Activated CD4-positive, alpha-beta memory T cell treated with anti-CD3 and anti-CD28 coated beads for 36 hours (primary cell): ENCODE data around the gene CCL4L2. TPM values are rescaled to one million over a fixed set of nuclear protein-coding genes. Genes with fewer than 3 reads are reported as not detected.
A peak's percentile ranks its signal among the peaks of the same experiment; 100 is the strongest.
"Not testable (repeated sequence)": the region's sequence is repeated elsewhere in the genome, so short reads cannot be mapped to it uniquely, and the experiment has no call there.

Experiments
- CTCF ChIA-PET: fragments of 350-600 bp; sonication (Branson Sonifier 250); formaldehyde crosslinking; loops from one replicate; lab custom pipeline; 2021; ENCODE audit warnings: antibody characterized with exemption, inconsistent platforms; lab: Charles Lee
- POLR2A ChIA-PET: fragments of 350-600 bp; sonication (Branson Sonifier 250); formaldehyde crosslinking; loops from one replicate; lab custom pipeline; 2021; ENCODE audit warnings: antibody characterized with exemption; lab: Charles Lee
- DNase-seq: peaks from one replicate; pipeline ENCODE4 v3.0.0-alpha.2; 2020
- H3K27ac Mint-ChIP-seq: one replicate; pipeline ENCODE4 v1.8.0; 2021; ENCODE audit warnings: mixed read lengths
- H3K27me3 Mint-ChIP-seq: one replicate; pipeline ENCODE4 v1.8.0; 2021; ENCODE audit warnings: mixed read lengths
- H3K36me3 Mint-ChIP-seq: one replicate; pipeline ENCODE4 v1.8.0; 2021; ENCODE audit warnings: mixed read lengths
- H3K4me1 Mint-ChIP-seq: one replicate; pipeline ENCODE4 v1.8.0; 2021; ENCODE audit warnings: low read depth, mixed read lengths
- H3K4me3 Mint-ChIP-seq: one replicate; pipeline ENCODE4 v1.8.0; 2021; ENCODE audit warnings: mild to moderate bottlenecking, mixed read lengths
- H3K9me3 Mint-ChIP-seq: one replicate; pipeline ENCODE4 v1.8.0; 2021; ENCODE audit warnings: mixed read lengths
- intact Hi-C: fragments of 100-400 bp; cut with micrococcal nuclease; formaldehyde crosslinking; loops from one replicate; pipeline ENCODE4 v1.15.1; 2023
- total RNA-seq, 2 experiments: library from RNA; stranded (reverse); gene quantifications; one replicate each; pipeline ENCODE4 v1.2.3, GENCODE V29; 2021

Gene CCL4L2
- total RNA-seq = 10 to 100 TPM; 48.9 to 58.6 TPM

- H3K9me3 Mint-ChIP-seq, H3K27ac Mint-ChIP-seq, H3K4me3 Mint-ChIP-seq, POLR2A ChIA-PET, DNase-seq, CTCF ChIA-PET, H3K36me3 Mint-ChIP-seq, H3K4me1 Mint-ChIP-seq, intact Hi-C loops: not testable (repeated sequence)
- H3K27me3 Mint-ChIP-seq = peaks cover 15% of the 10 kb centered on the region
Measured at GRCh38 chr17:36210439-36211211, at the start of gene CCL4L2. TSS of gene CCL4L2 (plus strand) at chr17:36211063.

- POLR2A ChIA-PET, CTCF ChIA-PET, H3K9me3 Mint-ChIP-seq, H3K4me1 Mint-ChIP-seq, H3K36me3 Mint-ChIP-seq, H3K4me3 Mint-ChIP-seq, DNase-seq, H3K27ac Mint-ChIP-seq, H3K27me3 Mint-ChIP-seq, intact Hi-C loops: not testable (repeated sequence)
Measured at GRCh38 chr17:36168836-36169235, 42.0 kb upstream of the CCL4L2 start.

- POLR2A ChIA-PET, H3K4me1 Mint-ChIP-seq, H3K4me3 Mint-ChIP-seq, H3K27ac Mint-ChIP-seq, H3K9me3 Mint-ChIP-seq, DNase-seq, CTCF ChIA-PET, intact Hi-C loops, H3K27me3 Mint-ChIP-seq, H3K36me3 Mint-ChIP-seq: not testable (repeated sequence)
Measured at GRCh38 chr17:36176536-36176935, 34.3 kb upstream of the CCL4L2 start, which contains the start of gene TBC1D3B. TSS of gene TBC1D3B (minus strand) at chr17:36176636. CDS start at chr17:36175050, 1,586 bp downstream.

GRCh38 chr17:36181446-36182175 lies 29.3 kb upstream of the CCL4L2 start:
- H3K4me1 Mint-ChIP-seq, H3K27ac Mint-ChIP-seq, H3K9me3 Mint-ChIP-seq, H3K36me3 Mint-ChIP-seq, CTCF ChIA-PET, H3K4me3 Mint-ChIP-seq, DNase-seq, POLR2A ChIA-PET: not testable (repeated sequence)
- H3K27me3 Mint-ChIP-seq = peaks cover 47% of the 10 kb centered on the region
- intact Hi-C loops = loop anchor here (10.0 kb wide), 1 partner anchor 67 kb away; no protein-coding TSS in a partner anchor

- Mint-ChIP-seq H3K4me3 (peak overlapping the region; percentile 29), H3K4me1 (peaks cover 4% of the 10 kb centered on the region), H3K9me3 (no peaks in the 10 kb centered on the region), H3K27ac (no peak overlapping the region), H3K27me3 (peaks cover 51% of the 10 kb centered on the region), H3K36me3 (no peaks in the 10 kb centered on the region)
- no peak for DNase-seq
- ChIA-PET CTCF (no interaction called here), POLR2A (interaction anchor here (1.4 kb wide), 1 partner anchor 11 kb away, joined by 3 read pairs; no protein-coding TSS in a partner anchor)
- intact Hi-C loops = loop anchor here (10.0 kb wide), 1 partner anchor 68 kb away; no protein-coding TSS in a partner anchor
Measured at GRCh38 chr17:36182176-36183000, 28.5 kb upstream of the CCL4L2 start.

GRCh38 chr17:36183001-36183971 lies 27.6 kb upstream of the CCL4L2 start:
- H3K4me1 Mint-ChIP-seq = peaks cover 4% of the 10 kb centered on the region
- peaks cover 59% of the 10 kb centered on the region for H3K27me3 Mint-ChIP-seq
- ChIA-PET CTCF (no interaction called here), POLR2A (interaction anchor here (1.4 kb wide), 1 partner anchor 10 kb away, joined by 3 read pairs; no protein-coding TSS in a partner anchor)
- H3K9me3 Mint-ChIP-seq = no peaks in the 10 kb centered on the region
- H3K4me3 Mint-ChIP-seq = peak overlapping the region; percentile 24
- DNase-seq = peak; percentile 30
- intact Hi-C loops = loop anchor here (10.0 kb wide), 1 partner anchor 68 kb away; no protein-coding TSS in a partner anchor
- no peak overlapping the region for H3K27ac Mint-ChIP-seq
- H3K36me3 Mint-ChIP-seq = no peaks in the 10 kb centered on the region

GRCh38 chr17:36184023-36184765 lies 26.7 kb upstream of the CCL4L2 start:
- Mint-ChIP-seq H3K27me3 (peaks cover 66% of the 10 kb centered on the region), H3K4me3 (peak overlapping the region; percentile 24), H3K9me3 (no peaks in the 10 kb centered on the region), H3K36me3 (no peaks in the 10 kb centered on the region), H3K4me1 (peaks cover 8% of the 10 kb centered on the region), H3K27ac (no peak overlapping the region)
- DNase-seq = no peak
- CTCF ChIA-PET = no interaction called here
- intact Hi-C loops = loop anchor here (10.0 kb wide), 1 partner anchor 69 kb away; no protein-coding TSS in a partner anchor
- POLR2A ChIA-PET = interaction anchor here (0.6 kb wide), 2 partner anchors 277 to 490 kb away, joined by 3 read pairs; no protein-coding TSS in a partner anchor

- intact Hi-C loops = loop anchor here (10.0 kb wide), 1 partner anchor 71 kb away; no protein-coding TSS in a partner anchor
- ChIA-PET CTCF (no interaction called here), POLR2A (no interaction called here)
- no peaks in the 10 kb centered on the region for H3K9me3 Mint-ChIP-seq
- H3K27ac Mint-ChIP-seq = no peak overlapping the region
- peaks cover 8% of the 10 kb centered on the region for H3K4me1 Mint-ChIP-seq
- H3K36me3 Mint-ChIP-seq = no peaks in the 10 kb centered on the region
- no peak overlapping the region for H3K4me3 Mint-ChIP-seq
- H3K27me3 Mint-ChIP-seq = peaks cover 67% of the 10 kb centered on the region
- no peak for DNase-seq
Measured at GRCh38 chr17:36185416-36185815, 25.4 kb upstream of the CCL4L2 start.

GRCh38 chr17:36186810-36187763 lies 23.8 kb upstream of the CCL4L2 start:
- not testable (repeated sequence) for DNase-seq

More at GRCh38 chr17:36186810-36187763, 23.8 kb upstream of the CCL4L2 start:
- H3K27me3 Mint-ChIP-seq = peaks cover 57% of the 10 kb centered on the region
- H3K36me3 Mint-ChIP-seq, CTCF ChIA-PET, H3K9me3 Mint-ChIP-seq, POLR2A ChIA-PET, H3K27ac Mint-ChIP-seq, H3K4me3 Mint-ChIP-seq, H3K4me1 Mint-ChIP-seq: not testable (repeated sequence)
- intact Hi-C loops = loop anchor here (10.0 kb wide), 1 partner anchor 72 kb away; no protein-coding TSS in a partner anchor
